Stomach (tissue), 9 donors: ENCODE results near the gene TMEM238L. TPM values are rescaled to one million over a fixed set of nuclear protein-coding genes. Genes with fewer than 3 reads are reported as not detected.

Experiments
- DNase-seq, 2 donors: peaks; one replicate each; pipeline versions ENCODE4 v3.0.0 to v3.0.0-alpha.2; 2013 to 2019
- H3K27ac ChIP-seq, 5 donors: fragments of 200-600 bp in 4 of 5; sonication (generic) in 4 of 5; one replicate each; pipeline ENCODE4 v1.5.1; 2013 to 2019; ENCODE audit warnings: mild to moderate bottlenecking in 1 of 5, moderate library complexity in 1 of 5
- H3K27me3 ChIP-seq, 3 donors: fragments of 200-600 bp; sonication (generic); one replicate each; pipeline ENCODE4 v1.5.1; 2017 to 2019; ENCODE audit warnings: mixed run types in 1 of 3
- H3K36me3 ChIP-seq, 4 donors: fragments of 200-600 bp; sonication (generic); 1 replicate in 3 of 4; 2 replicates in 1 of 4; pipeline ENCODE4 v1.5.1; 2016 to 2019
- H3K4me1 ChIP-seq, 4 donors: fragments of 200-600 bp; sonication (generic); one replicate each; pipeline ENCODE4 v1.5.1; 2016 to 2019
- H3K4me3 ChIP-seq, 4 donors: fragments of 200-600 bp; sonication (generic) in 3 of 4; one replicate each; pipeline ENCODE4 v1.5.1; 2016 to 2019; ENCODE audit warnings: mild to moderate bottlenecking in 1 of 4
- H3K9me3 ChIP-seq, 4 donors: fragments of 200-600 bp; sonication (generic); one replicate each; pipeline ENCODE4 v1.5.1; 2016 to 2019
- EP300 ChIP-seq: sonication (generic); formaldehyde crosslinking; IDR thresholded peaks from one replicate; pipeline ENCODE4 v1.6.1; 2017; ENCODE audit warnings: antibody characterized with exemption
- POLR2A ChIP-seq, 4 donors: fragments of 450-650 bp; IDR thresholded peaks; one replicate each; pipeline ENCODE4 v1.6.1; 2016; ENCODE audit warnings: antibody characterized with exemption in 4 of 4, control low read depth in 2 of 4, mild to moderate bottlenecking in 1 of 4, moderate library complexity in 1 of 4
- POLR2AphosphoS5 ChIP-seq, 3 donors: sonication (generic); formaldehyde crosslinking; IDR thresholded peaks; one replicate each; pipeline ENCODE4 v1.6.1; 2016; ENCODE audit warnings: antibody characterized with exemption in 3 of 3
- WGBS, 5 donors: extraction: QIAGEN DNeasy Blood & Tissue Kit in 3 of 5; methylation state at CpG; one replicate each; pipeline versions ENCODE4 v1.1.5 to v1.1.7; 2013 to 2018; 5-methylcytosine and 5-hydroxymethylcytosine counted together
- intact Hi-C: fragments of 100-400 bp; cut with DNase I; formaldehyde crosslinking; loops from one replicate; pipeline ENCODE4 v1.15.1; 2023; ENCODE audit warnings: low total_unique reads
- polyA plus RNA-seq, 3 donors: library from polyadenylated mRNA; stranded (reverse); fragments of 200-250 nt; gene quantifications; one replicate each; pipeline ENCODE4 v1.2.3, GENCODE V29; 2013
- total RNA-seq, 5 donors: library from RNA; depleted of rRNA; stranded (reverse); fragments of >200 nt; gene quantifications; one replicate each; pipeline versions ENCODE4 v1.1.0 to v1.2.3, GENCODE V29; 2014 to 2016
- TF ChIP-seq, protein P1 (sequence below), 7 experiments: fragments of 450-650 bp in 4 of 7; fragments of 200-600 bp in 3 of 7; sonication (generic) in 3 of 7; IDR thresholded peaks; one replicate each; pipeline ENCODE4 v1.5.1; 2016 to 2019; ENCODE audit warnings: antibody characterized with exemption in 7 of 7, control low read depth in 2 of 7, mild to moderate bottlenecking in 1 of 7
- donor health status: healthy with polysubstance abuse.
- donor health status: Bipolar disorder and iron deficiency.
- donor health status: healthy.

TMEM238L gene
- total and polyA plus RNA-seq, 8 donors, result 2.2 to 190 (median 38.2) TPM

GRCh38 chr17:10775740-10776356 lies 28.1 kb downstream of the TMEM238L start:
- 57 to 72% (median 58%) methylated on average over 5 of the region's 5 CpGs for WGBS, 5 donors
- TF ChIP-seq POLR2A (IDR thresholded peaks at IDR 0.05) (no peak), POLR2AphosphoS5 (IDR thresholded peaks at IDR 0.05) (no peak), EP300 (no peak)
- TF ChIP-seq, protein P1, sequence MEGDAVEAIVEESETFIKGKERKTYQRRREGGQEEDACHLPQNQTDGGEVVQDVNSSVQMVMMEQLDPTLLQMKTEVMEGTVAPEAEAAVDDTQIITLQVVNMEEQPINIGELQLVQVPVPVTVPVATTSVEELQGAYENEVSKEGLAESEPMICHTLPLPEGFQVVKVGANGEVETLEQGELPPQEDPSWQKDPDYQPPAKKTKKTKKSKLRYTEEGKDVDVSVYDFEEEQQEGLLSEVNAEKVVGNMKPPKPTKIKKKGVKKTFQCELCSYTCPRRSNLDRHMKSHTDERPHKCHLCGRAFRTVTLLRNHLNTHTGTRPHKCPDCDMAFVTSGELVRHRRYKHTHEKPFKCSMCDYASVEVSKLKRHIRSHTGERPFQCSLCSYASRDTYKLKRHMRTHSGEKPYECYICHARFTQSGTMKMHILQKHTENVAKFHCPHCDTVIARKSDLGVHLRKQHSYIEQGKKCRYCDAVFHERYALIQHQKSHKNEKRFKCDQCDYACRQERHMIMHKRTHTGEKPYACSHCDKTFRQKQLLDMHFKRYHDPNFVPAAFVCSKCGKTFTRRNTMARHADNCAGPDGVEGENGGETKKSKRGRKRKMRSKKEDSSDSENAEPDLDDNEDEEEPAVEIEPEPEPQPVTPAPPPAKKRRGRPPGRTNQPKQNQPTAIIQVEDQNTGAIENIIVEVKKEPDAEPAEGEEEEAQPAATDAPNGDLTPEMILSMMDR (IDR thresholded peaks at IDR 0.05), result no peak

DNA sequence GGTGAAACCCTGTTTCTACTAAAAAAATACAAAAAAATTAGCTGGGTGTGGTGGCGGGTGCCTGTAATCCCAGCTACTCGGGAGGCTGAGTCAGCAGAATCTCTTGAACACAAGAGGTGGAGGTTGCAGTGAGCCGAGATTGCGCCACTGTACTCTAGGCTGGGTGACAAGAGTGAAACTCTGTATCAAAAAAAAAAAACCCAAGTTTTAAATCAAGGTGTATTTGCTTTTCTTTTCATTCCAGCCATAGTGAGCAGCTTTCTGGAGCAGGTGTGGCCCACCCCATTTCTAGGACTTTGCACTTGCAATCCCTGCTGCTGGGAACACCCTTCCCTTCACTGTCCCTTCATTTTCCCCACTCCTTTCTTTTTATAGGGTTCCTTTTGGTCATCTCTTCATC lies 28.8 kb downstream of the TMEM238L start:
- H3K4me3 ChIP-seq, result no peak overlapping the region
- DNase-seq, result peak in 1 of 2 donors; percentile 62
- intact Hi-C loops, result no loop called here
- peak overlapping the region; percentile 18 to 72 (median 62) for H3K27ac ChIP-seq
- TF ChIP-seq POLR2AphosphoS5 (IDR thresholded peaks at IDR 0.05) (no peak), POLR2A (IDR thresholded peaks at IDR 0.05) (no peak), EP300 (no peak)
- TF ChIP-seq, protein P1 (IDR thresholded peaks at IDR 0.05), result no peak
- H3K4me1 ChIP-seq, result peaks cover 7 to 32% (median 10%) of the 10 kb centered on the region in 4 donors
- WGBS, 5 donors, result 60 to 72% (median 70%) methylated on average over 4 of the region's 4 CpGs
- H3K9me3 ChIP-seq, result peaks cover 0 to 9% (median 6%) of the 10 kb centered on the region in 4 donors
- no peaks in the 10 kb centered on the region for H3K36me3 ChIP-seq
- no peaks in the 10 kb centered on the region for H3K27me3 ChIP-seq

More at GRCh38 chr17:10775740-10776356, 28.1 kb downstream of the TMEM238L start:
- no peaks in the 10 kb centered on the region for H3K27me3 ChIP-seq
- H3K4me3 ChIP-seq, result no peak overlapping the region
- peak overlapping the region; percentile 18 to 72 (median 62) for H3K27ac ChIP-seq
- peaks cover 0 to 9% (median 6%) of the 10 kb centered on the region in 4 donors for H3K9me3 ChIP-seq
- H3K36me3 ChIP-seq, result no peaks in the 10 kb centered on the region
- no peak for DNase-seq
- intact Hi-C loops, result no loop called here
- peaks cover 7 to 32% (median 10%) of the 10 kb centered on the region in 4 donors for H3K4me1 ChIP-seq

GRCh38 chr17:10773391-10773790 lies 30.5 kb downstream of the TMEM238L start:
- Histone ChIP-seq H3K4me1 (peaks cover 7 to 28% (median 10%) of the 10 kb centered on the region in 4 donors), H3K27me3 (no peaks in the 10 kb centered on the region), H3K9me3 (peaks cover 0 to 14% (median 9%) of the 10 kb centered on the region in 4 donors), H3K27ac (peak overlapping the region in 1 of 5 donors; percentile 47), H3K36me3 (peaks cover 0 to 1% (median under 1%) of the 10 kb centered on the region in 4 donors), H3K4me3 (no peak overlapping the region)
- 74 to 86% (median 78%) methylated on average over 2 of the region's 2 CpGs for WGBS, 5 donors
- no peak for TF ChIP-seq EP300
- TF ChIP-seq POLR2AphosphoS5 (IDR thresholded peaks at IDR 0.05), result no peak
- TF ChIP-seq, protein P1 (IDR thresholded peaks at IDR 0.05), result no peak
- TF ChIP-seq POLR2A (IDR thresholded peaks at IDR 0.05), result no peak
- intact Hi-C loops, result no loop called here
- DNase-seq, result no peak

GRCh38 chr17:10772425-10773380 lies 31.2 kb downstream of the TMEM238L start:
- peak overlapping the region in 3 of 5 donors; percentile 31 to 47 (median 39) for H3K27ac ChIP-seq
- 38 to 50% (median 46%) methylated on average over 9 of the region's 9 CpGs for WGBS, 5 donors
- intact Hi-C loops, result no loop called here

More at GRCh38 chr17:10772425-10773380, 31.2 kb downstream of the TMEM238L start:
- peaks cover 7 to 22% (median 10%) of the 10 kb centered on the region in 4 donors for H3K4me1 ChIP-seq
- H3K9me3 ChIP-seq, result peaks cover 0 to 14% (median 9%) of the 10 kb centered on the region in 4 donors
- no peaks in the 10 kb centered on the region for H3K27me3 ChIP-seq
- peaks cover 0 to 8% (median 2%) of the 10 kb centered on the region in 4 donors for H3K36me3 ChIP-seq
- no peak overlapping the region for H3K4me3 ChIP-seq
- peak; percentile 60 to 90 for DNase-seq
- TF ChIP-seq, protein P1 (IDR thresholded peaks at IDR 0.05), result peak in 5 of 7 experiments; percentile 31 to 88 (median 84)
- TF ChIP-seq POLR2A (IDR thresholded peaks at IDR 0.05) (no peak), POLR2AphosphoS5 (IDR thresholded peaks at IDR 0.05) (peak in 2 of 3 donors; percentile 13 to 53)
